GM18499 (cell line): ENCODE results near the gene SLFN5.
"Not testable (repeated sequence)": the region's sequence is repeated elsewhere in the genome, so short reads cannot be mapped to it uniquely, and the experiment has no call there.

Source experiments
- ATAC-seq: cut with Tn5 transposase; IDR thresholded peaks from one replicate; pipeline ENCODE4 v1.9.1; 2021; ENCODE audit warnings: moderate number of reproducible peaks; ENCODE audit not compliant: insufficient read depth, unreplicated experiment

SLFN5 gene

GRCh38 chr17:35286120-35286781 lies 43.4 kb downstream of the SLFN5 start:
- no peak for ATAC-seq

- no peak for ATAC-seq
Measured at GRCh38 chr17:35287286-35287811, 44.5 kb downstream of the SLFN5 start.

GRCh38 chr17:35289222-35289621 lies 46.4 kb downstream of the SLFN5 start:
- ATAC-seq, result no peak

- no peak for ATAC-seq
Measured at GRCh38 chr17:35291802-35292201, 48.9 kb downstream of the SLFN5 start.

GRCh38 chr17:35293151-35293847 lies 50.4 kb downstream of the SLFN5 start:
- no peak for ATAC-seq

GRCh38 chr17:35294756-35295155 lies 51.9 kb downstream of the SLFN5 start:
- no peak for ATAC-seq

GRCh38 chr17:35295686-35296085 lies 52.8 kb downstream of the SLFN5 start:
- no peak for ATAC-seq

- no peak for ATAC-seq
Measured at GRCh38 chr17:35297666-35298065, 54.8 kb downstream of the SLFN5 start.

- ATAC-seq, result no peak
Measured at GRCh38 chr17:35298639-35299038, 55.8 kb downstream of the SLFN5 start.

- ATAC-seq, result no peak
Measured at GRCh38 chr17:35299135-35299534, 56.3 kb downstream of the SLFN5 start.

- not testable (repeated sequence) for ATAC-seq
Measured at GRCh38 chr17:35309345-35309744, 66.5 kb downstream of the SLFN5 start.

GRCh38 chr17:35312346-35312745 lies 69.5 kb downstream of the SLFN5 start:
- ATAC-seq, result no peak

GRCh38 chr17:35312790-35313711 lies 70.2 kb downstream of the SLFN5 start:
- ATAC-seq, result no peak

GRCh38 chr17:35313875-35314409 lies 71.1 kb downstream of the SLFN5 start:
- no peak for ATAC-seq

- ATAC-seq, result no peak
Measured at GRCh38 chr17:35314415-35315216, 71.7 kb downstream of the SLFN5 start.

GRCh38 chr17:35315283-35315682 lies 72.4 kb downstream of the SLFN5 start:
- no peak for ATAC-seq

GRCh38 chr17:35315971-35316370 lies 73.1 kb downstream of the SLFN5 start:
- no peak for ATAC-seq

- no peak for ATAC-seq
Measured at GRCh38 chr17:35322749-35323148, 79.9 kb downstream of the SLFN5 start.
